ENCODE data around the gene TNIP2.
"Not testable (repeated sequence)": the region's sequence is repeated elsewhere in the genome, so short reads cannot be mapped to it uniquely, and the experiment has no call there.

The TNIP2 gene

GRCh38 chr4:2745516-2745915, 10.6 kb downstream of the TNIP2 start:
- no peak for FAIRE-seq

GRCh38 chr4:2744576-2745270, 11.4 kb downstream of the TNIP2 start:
- DNase-seq (ENCODE audit: low spot score) (no peak), FAIRE-seq (no peak)

More at GRCh38 chr4:2745516-2745915, 10.6 kb downstream of the TNIP2 start:
- no peak for DNase-seq (ENCODE audit: low spot score)

- DNase-seq (ENCODE audit: low spot score) (no peak), FAIRE-seq (no peak)
These were observed 12.4 kb downstream of the TNIP2 start for GRCh38 chr4:2743518-2744445.

GRCh38 chr4:2742823-2743517, 13.2 kb downstream of the TNIP2 start:
- no peak for DNase-seq (ENCODE audit: low spot score)
- FAIRE-seq: no peak

- FAIRE-seq (no peak), DNase-seq (ENCODE audit: low spot score) (no peak)
These were observed 13.9 kb downstream of the TNIP2 start for GRCh38 chr4:2742081-2742822.

- FAIRE-seq (no peak), DNase-seq (ENCODE audit: low spot score) (no peak)
These were observed 14.5 kb downstream of the TNIP2 start for GRCh38 chr4:2741626-2742025.

- not testable (repeated sequence) for FAIRE-seq; DNase-seq (ENCODE audit: low spot score)
These were observed 17.8 kb downstream of the TNIP2 start for GRCh38 chr4:2738296-2738695.

- DNase-seq (ENCODE audit: low spot score) (no peak), FAIRE-seq (no peak)
These were observed 20.3 kb downstream of the TNIP2 start for GRCh38 chr4:2735869-2736268.

- FAIRE-seq (no peak), DNase-seq (ENCODE audit: low spot score) (no peak)
These were observed 21.5 kb downstream of the TNIP2 start for GRCh38 chr4:2734612-2735011.

- DNase-seq (ENCODE audit: low spot score) (no peak), FAIRE-seq (no peak)
These were observed 22.1 kb downstream of the TNIP2 start for GRCh38 chr4:2733844-2734574.

- FAIRE-seq (no peak), DNase-seq (ENCODE audit: low spot score) (no peak)
These were observed 22.9 kb downstream of the TNIP2 start for GRCh38 chr4:2733001-2733843.

- FAIRE-seq: no peak
- no peak for DNase-seq (ENCODE audit: low spot score)
These were observed 23.6 kb downstream of the TNIP2 start for GRCh38 chr4:2732526-2732925.

GRCh38 chr4:2731907-2732317, 24.2 kb downstream of the TNIP2 start:
- DNase-seq (ENCODE audit: low spot score): no peak

GRCh38 chr4:2729533-2729875, 26.6 kb downstream of the TNIP2 start:
- FAIRE-seq: no peak
- no peak for DNase-seq (ENCODE audit: low spot score)

More at GRCh38 chr4:2731907-2732317, 24.2 kb downstream of the TNIP2 start:
- no peak for FAIRE-seq

- FAIRE-seq (no peak), DNase-seq (ENCODE audit: low spot score) (no peak)
These were observed 27.2 kb downstream of the TNIP2 start for GRCh38 chr4:2728806-2729532.

- FAIRE-seq (no peak), DNase-seq (ENCODE audit: low spot score) (no peak)
These were observed 27.9 kb downstream of the TNIP2 start for GRCh38 chr4:2728221-2728620.

GRCh38 chr4:2726881-2727280, 29.3 kb downstream of the TNIP2 start:
- not testable (repeated sequence) for DNase-seq (ENCODE audit: low spot score)

GRCh38 chr4:2725380-2725779, 30.8 kb downstream of the TNIP2 start:
- no peak for DNase-seq (ENCODE audit: low spot score)
- no peak for FAIRE-seq

More at GRCh38 chr4:2726881-2727280, 29.3 kb downstream of the TNIP2 start:
- not testable (repeated sequence) for FAIRE-seq

- DNase-seq (ENCODE audit: low spot score) (no peak), FAIRE-seq (no peak)
These were observed 32.4 kb downstream of the TNIP2 start for GRCh38 chr4:2723751-2724150.
